GM21619 (cell line): ENCODE results near the gene WDR83.
"Not testable (repeated sequence)": the region's sequence is repeated elsewhere in the genome, so short reads cannot be mapped to it uniquely, and the experiment has no call there.

Experiments used
- ATAC-seq: cut with Tn5 transposase; IDR thresholded peaks from one replicate; pipeline ENCODE4 v1.9.1; 2021; ENCODE audit not compliant: unreplicated experiment

Gene WDR83

GRCh38 chr19:12711187-12711586 is 44.6 kb downstream of the WDR83 start:
- no peak for ATAC-seq

- ATAC-seq = not testable (repeated sequence)
Observed at GRCh38 chr19:12712077-12712476, 45.5 kb downstream of the WDR83 start.

- ATAC-seq = not testable (repeated sequence)
Observed at GRCh38 chr19:12713304-12713703, 46.7 kb downstream of the WDR83 start.

GRCh38 chr19:12715102-12715501 is 48.5 kb downstream of the WDR83 start:
- ATAC-seq = no peak

DNA sequence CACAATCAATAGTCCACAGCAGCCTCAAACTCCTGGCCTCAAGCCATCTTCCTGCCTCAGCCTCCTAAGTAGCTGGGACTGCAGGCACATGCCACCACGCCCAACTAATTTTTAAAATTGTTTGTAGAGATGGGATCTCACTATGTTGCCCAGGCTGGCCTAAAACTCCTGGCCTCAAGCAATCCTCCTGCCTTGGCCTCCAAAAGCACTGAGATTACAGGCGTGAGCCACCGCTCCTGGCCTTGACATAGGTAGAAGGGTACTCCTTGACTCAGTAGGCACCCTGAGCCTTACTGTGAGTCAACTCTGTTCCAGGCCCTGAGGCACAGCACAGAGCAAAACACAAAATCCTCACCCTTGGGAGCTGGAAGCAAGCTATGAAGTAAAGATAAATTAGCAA is 49.3 kb downstream of the WDR83 start:
- ATAC-seq = no peak

GRCh38 chr19:12720296-12720695 is 53.7 kb downstream of the WDR83 start:
- no peak for ATAC-seq

DNA sequence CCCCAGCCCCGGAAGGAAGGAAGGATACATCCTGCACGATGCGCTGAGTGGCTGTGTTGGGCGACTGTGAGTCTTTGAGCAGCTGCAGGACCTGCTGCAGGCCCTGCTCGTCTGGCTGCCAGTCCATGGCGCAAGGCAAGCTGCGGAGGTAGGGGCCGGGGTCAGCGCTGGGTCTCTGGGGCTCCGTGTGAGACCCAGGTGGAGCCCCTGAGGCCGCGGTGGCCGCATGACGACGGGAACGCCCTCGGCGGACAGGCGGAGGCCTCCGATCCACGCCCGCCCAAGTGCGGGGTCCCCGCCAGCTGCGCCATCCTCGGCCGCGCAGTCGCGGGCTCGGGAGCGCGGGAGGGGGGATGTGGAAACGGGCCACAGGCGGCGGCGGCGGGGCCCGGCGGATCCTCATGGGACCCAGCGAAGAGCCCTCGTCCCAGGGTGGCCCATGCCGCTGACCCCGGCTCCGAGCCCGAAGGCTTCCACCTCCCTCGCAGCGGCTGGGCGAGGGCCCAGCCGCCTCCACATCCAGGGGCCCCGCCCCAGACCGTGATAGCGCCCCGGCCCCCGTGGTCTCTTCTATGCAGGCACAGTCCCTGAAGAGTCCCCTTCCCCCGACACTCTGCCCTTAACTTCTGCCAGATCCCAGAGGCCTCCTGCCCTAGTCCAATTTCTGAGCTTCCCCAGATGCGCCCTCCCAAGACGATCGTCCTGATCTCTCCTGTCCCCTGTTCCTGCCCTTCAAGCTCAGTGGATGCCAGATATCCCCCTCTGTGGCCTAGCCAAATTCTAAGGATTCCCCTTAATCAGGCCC is 54.4 kb downstream of the WDR83 start:
- no peak for ATAC-seq

DNA sequence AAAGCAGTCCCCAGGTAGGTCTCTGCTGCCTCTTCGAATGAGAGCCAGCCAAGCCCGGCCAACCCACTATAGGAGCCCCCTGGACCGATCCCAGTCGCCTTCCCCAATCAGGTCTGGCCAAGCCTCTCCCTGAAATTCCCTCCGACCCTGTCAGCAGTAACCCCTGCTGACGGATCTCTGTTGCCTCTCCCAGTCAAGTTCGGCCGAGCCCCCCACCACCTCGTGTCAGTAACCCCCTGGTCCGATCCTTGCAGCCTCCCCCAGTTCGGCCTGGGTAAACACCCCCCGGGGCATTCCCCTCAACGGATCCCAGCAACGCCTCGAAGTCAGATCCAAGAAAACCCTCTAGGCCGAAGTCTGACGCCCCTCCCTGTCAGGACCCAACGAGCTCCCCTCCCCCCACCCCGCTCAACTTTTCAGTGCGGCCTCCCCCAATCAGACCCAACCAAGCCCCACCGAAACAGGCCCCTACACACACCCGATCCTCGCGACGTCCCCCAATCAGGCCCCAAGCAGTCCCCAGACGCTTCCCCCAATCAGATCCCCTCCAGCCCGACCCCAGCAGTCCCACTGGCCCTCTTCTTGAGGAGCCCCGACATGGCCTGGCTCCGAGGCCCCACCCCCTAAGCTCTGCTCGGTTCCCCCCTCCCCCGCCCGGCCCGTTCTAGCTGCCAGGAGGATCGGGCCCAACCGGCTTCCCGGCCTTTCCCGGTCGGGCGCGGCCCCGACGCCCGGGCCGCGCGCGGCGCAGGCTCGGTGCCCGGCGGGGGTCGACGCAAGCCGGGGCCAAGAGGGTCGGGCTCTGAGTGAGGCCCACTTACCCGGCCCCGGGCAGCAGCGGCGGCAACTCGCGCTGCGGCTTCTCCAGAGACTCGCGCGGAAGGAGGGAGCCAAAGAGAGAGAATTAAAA is 55.3 kb downstream of the WDR83 start:
- ATAC-seq = peak; percentile 24

DNA sequence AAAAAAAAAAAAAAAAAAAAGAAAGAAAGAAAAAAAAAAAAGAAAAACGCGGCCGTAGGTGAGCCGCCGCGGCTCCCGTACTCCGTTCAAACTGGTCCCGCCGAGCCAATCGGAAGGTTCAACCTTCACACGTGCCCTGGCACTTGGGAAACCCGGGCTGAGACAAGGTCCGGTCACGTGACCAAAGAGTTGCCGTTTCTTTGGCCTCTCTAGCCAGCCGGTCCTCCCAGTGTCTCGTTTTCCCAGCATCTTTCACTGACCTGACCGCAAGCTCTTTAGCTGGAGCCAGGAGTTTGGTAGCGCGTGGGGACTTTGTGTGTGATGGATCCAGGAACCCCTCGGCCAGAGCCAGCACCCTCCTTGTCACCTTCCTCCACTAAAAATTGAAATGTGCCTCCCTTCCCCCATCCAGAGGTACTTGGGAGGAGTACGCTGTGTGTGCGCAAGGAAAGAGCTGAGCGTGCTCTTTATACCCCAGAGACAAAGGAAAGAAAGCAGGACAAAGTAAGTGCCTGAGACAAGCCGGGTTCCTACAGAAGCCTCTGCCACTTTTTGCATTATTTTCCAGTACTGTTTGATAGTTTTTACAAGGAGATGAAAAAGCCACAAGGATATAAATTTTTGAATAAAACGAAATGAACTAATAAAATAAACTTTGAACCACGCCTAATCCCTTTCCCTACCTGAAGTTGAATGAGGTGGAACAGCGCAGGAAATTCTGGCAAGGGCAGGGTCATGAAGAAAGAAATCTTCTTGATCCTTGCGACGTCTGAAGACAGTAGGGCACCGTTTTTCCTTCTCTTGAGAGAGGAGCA is 56.2 kb downstream of the WDR83 start:
- peak; percentile 72 for ATAC-seq

- ATAC-seq = no peak
Observed at GRCh38 chr19:12723381-12723640, 56.7 kb downstream of the WDR83 start.

GRCh38 chr19:12723641-12724426 is 57.2 kb downstream of the WDR83 start, which contains the start of gene TNPO2:
TNPO2 (minus strand) TSS chr19:12723932; CDS start chr19:12720977, 2,955 bp downstream.
- no peak for ATAC-seq
